Activated T-helper 1 cell treated with anti-CD3 and anti-CD28 coated beads, Interleukin-12 subunit alpha, Interleukin-12 subunit beta, Interleukin-2, Interleukin-4 antibody, amounts not matched to agents 30 ng/mL and 10 ng/mL and 1 ng/mL, durations not matched to agents 14 hours and 24 hours and 36 hours (primary cell): ENCODE results near the gene OGFOD1. TPM values are rescaled to one million over a fixed set of nuclear protein-coding genes. Genes with fewer than 3 reads are reported as not detected.
A peak's percentile ranks its signal among the peaks of the same experiment; 100 is the strongest.

Source experiments
- DNase-seq: peaks from one replicate; pipeline ENCODE4 v3.0.0; 2021; ENCODE audit warnings: low spot score
- H3K27ac Mint-ChIP-seq: one replicate; pipeline ENCODE4 v1.8.0; 2021; ENCODE audit warnings: mild to moderate bottlenecking, mixed read lengths
- H3K27me3 Mint-ChIP-seq: one replicate; pipeline ENCODE4 v1.8.0; 2022; ENCODE audit warnings: mild to moderate bottlenecking, moderate library complexity, mixed read lengths; ENCODE audit not compliant: insufficient read depth
- H3K36me3 Mint-ChIP-seq: one replicate; pipeline ENCODE4 v1.8.0; 2021; ENCODE audit warnings: low read depth, mixed read lengths
- H3K4me1 Mint-ChIP-seq: one replicate; pipeline ENCODE4 v1.8.0; 2021; ENCODE audit warnings: low read depth, mixed read lengths
- H3K4me3 Mint-ChIP-seq: one replicate; pipeline ENCODE4 v1.8.0; 2021; ENCODE audit warnings: mild to moderate bottlenecking, moderate library complexity, mixed read lengths
- H3K9me3 Mint-ChIP-seq: one replicate; pipeline ENCODE4 v1.8.0; 2021; ENCODE audit warnings: mixed read lengths
- intact Hi-C: fragments of 100-400 bp; cut with micrococcal nuclease; formaldehyde crosslinking; loops from one replicate; pipeline ENCODE4 v1.15.1; 2024
- total RNA-seq: library from RNA; stranded (reverse); gene quantifications from 2 replicates; pipeline ENCODE4 v1.2.3, GENCODE V29; 2022

Gene OGFOD1
- total RNA-seq, 1 donor from 2014 or later, result 87.9 TPM

- Mint-ChIP-seq H3K4me3 (peak overlapping the region; percentile 59), H3K4me1 (peaks cover 50% of the 10 kb centered on the region), H3K27ac (peak overlapping the region; percentile 89), H3K9me3 (no peaks in the 10 kb centered on the region), H3K27me3 (no peaks in the 10 kb centered on the region), H3K36me3 (peaks cover 25% of the 10 kb centered on the region)
- intact Hi-C loops, result no loop called here
- no peak for DNase-seq
Observed at GRCh38 chr16:56448005-56448404, 3.3 kb upstream of the OGFOD1 start.

GRCh38 chr16:56450275-56450985, 924 bp upstream of the OGFOD1 start:
- Mint-ChIP-seq H3K4me1 (peaks cover 57% of the 10 kb centered on the region), H3K36me3 (peaks cover 35% of the 10 kb centered on the region), H3K27me3 (no peaks in the 10 kb centered on the region), H3K4me3 (peak overlapping the region; percentile 97), H3K9me3 (no peaks in the 10 kb centered on the region), H3K27ac (peak overlapping the region; percentile 97)
- DNase-seq, result no peak
- intact Hi-C loops, result loop anchor here (1.0 to 5.0 kb wide), 8 partner anchors 26 to 1942 kb away; partner anchors contain the start of genes GINS3, HERPUD1, MT1E and MT1X

DNA sequence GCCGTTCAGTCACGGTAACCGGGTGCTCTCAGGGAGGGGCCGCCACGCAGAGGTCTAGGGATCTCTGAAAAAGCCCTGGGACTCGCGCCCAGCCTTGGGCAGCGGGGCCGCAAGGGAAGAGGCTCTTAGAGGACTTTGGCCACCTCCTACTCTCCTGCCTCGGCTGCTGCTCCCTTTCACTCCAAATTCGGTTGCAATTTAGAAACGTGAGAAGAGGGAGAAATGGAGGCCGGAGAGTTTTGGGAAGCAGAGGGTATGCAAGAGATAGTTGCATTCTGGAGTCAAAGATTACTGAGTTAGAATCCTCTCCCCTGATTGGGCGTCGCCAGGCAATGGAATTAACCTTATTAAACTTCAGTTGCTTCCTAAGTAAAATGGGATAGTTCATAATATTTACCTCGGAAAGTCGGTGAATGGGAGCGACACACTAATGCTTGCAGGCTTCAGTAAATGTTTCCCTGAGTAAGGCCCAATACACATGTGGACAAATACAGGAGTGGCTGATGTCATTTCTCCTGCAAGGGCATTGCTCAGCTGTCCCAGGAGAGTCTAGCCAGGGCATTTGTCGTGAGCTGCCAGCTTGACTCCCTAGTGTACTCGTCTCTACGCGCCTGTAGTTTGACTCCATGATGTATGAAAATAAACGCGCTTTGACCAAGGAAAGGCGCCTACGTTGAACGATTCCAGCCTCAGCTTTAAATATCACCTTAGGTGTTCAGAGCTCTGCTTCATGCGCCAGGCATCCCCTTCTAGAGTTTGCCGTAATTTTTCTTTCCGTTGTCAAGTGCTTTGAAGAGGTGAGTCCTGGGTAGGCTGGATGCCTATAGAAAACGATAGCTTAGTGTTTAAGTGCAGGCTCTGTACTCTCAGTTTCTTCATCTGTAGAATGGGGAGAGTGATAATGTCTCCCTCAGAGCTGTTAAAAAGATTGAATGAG, 667 bp downstream of the OGFOD1 start:
- Mint-ChIP-seq H3K27ac (peak overlapping the region; percentile 97), H3K36me3 (peaks cover 41% of the 10 kb centered on the region), H3K4me1 (peaks cover 62% of the 10 kb centered on the region), H3K27me3 (no peaks in the 10 kb centered on the region), H3K9me3 (no peaks in the 10 kb centered on the region), H3K4me3 (peak overlapping the region; percentile 97)
- DNase-seq, result no peak
- intact Hi-C loops, result loop anchor here (1.0 to 5.0 kb wide), 12 partner anchors 25 to 1941 kb away; partner anchors contain the start of genes AMFR, BBS2, GINS3 and HERPUD1

DNA sequence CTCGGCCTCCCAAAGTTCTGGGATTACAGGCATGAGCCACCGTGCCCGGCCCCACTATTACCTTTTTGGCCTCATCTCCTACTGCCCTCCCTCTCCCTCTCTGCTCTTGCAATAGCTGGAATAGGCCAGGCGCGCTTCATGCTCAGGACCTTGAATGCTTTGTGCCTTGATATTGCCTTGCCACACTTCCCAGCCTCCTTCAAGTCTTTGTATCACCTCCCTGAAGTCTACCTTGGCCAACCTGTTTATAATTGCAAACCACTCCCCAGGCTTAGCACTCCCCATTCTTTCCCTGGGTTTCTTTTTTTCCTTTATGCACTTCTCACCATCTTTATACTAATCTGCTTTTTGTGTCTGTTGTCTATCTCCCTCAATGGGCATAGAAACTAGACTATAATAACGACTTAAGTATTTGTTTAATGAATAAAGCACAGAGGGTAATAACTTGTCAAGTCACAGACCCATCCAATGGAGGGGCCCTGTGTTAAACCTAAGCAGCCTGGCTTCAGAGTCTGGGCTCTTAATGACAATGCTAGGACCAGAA, 6.6 kb downstream of the OGFOD1 start:
- Mint-ChIP-seq H3K9me3 (no peaks in the 10 kb centered on the region), H3K4me3 (no peak overlapping the region), H3K36me3 (peaks cover 59% of the 10 kb centered on the region), H3K4me1 (peaks cover 17% of the 10 kb centered on the region), H3K27me3 (no peaks in the 10 kb centered on the region), H3K27ac (peak overlapping the region; percentile 31)
- intact Hi-C loops, result no loop called here
- DNase-seq, result no peak

DNA sequence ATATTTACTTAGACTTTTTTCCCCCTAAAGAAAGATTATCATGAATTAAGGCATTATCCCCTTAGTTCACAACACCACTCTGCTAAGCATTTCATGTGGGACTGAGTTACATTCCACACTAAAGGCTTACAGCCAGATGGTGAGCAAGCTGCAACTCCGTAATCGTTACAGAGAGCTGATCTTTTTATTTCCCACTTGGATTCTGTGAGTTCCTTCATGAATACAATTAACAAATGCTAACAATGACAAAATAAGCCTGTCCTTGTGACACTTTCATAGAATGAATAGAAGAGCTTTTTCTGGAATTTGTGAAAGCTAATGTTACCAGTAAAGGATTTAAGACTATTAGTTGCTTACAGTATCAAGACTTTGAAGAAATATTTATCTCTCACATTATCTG, 8.7 kb downstream of the OGFOD1 start:
- peaks cover 55% of the 10 kb centered on the region for H3K36me3 Mint-ChIP-seq
- peaks cover 10% of the 10 kb centered on the region for H3K4me1 Mint-ChIP-seq
- intact Hi-C loops, result no loop called here
- H3K27me3 Mint-ChIP-seq, result no peaks in the 10 kb centered on the region
- DNase-seq, result no peak
- H3K9me3 Mint-ChIP-seq, result no peaks in the 10 kb centered on the region
- no peak overlapping the region for H3K4me3 Mint-ChIP-seq
- no peak overlapping the region for H3K27ac Mint-ChIP-seq

DNA sequence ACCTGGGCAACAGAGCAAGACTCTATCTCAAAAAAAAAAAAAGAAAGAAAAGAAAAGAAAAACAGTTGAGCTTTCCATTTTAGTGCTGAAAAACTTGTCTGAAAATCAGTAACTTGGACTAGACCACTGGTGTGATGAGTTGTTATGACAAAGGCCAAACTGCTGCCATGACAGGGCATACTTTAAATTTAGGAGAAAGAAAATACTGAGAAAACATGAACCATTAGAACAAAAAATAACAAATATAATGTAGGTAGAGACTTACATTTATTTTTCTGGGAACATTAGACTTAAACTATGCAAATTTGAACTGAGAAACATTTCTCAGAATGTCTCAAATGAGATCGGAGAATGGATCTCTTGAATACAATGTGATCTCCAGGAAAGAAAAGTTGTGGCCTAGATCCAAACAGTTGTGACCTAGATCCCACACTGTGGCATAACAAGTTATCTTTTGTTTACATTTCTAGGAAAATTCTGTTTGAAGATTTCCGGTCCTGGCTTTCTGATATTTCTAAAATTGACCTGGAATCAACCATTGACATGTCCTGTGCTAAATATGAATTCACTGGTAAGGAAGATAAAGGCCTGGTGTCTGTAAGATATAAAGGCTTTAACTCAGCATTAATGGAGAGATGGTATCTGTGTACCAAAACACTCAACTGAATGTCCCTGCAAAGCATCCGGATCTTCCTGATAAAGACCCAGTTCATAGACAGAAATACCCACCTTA, 10.9 kb downstream of the OGFOD1 start:
- no peak for DNase-seq
- peak overlapping the region; percentile 1 for H3K27ac Mint-ChIP-seq
- no peak overlapping the region for H3K4me3 Mint-ChIP-seq
- no peaks in the 10 kb centered on the region for H3K27me3 Mint-ChIP-seq
- peaks cover 52% of the 10 kb centered on the region for H3K36me3 Mint-ChIP-seq
- H3K4me1 Mint-ChIP-seq, result no peaks in the 10 kb centered on the region
- intact Hi-C loops, result no loop called here
- H3K9me3 Mint-ChIP-seq, result no peaks in the 10 kb centered on the region

DNA sequence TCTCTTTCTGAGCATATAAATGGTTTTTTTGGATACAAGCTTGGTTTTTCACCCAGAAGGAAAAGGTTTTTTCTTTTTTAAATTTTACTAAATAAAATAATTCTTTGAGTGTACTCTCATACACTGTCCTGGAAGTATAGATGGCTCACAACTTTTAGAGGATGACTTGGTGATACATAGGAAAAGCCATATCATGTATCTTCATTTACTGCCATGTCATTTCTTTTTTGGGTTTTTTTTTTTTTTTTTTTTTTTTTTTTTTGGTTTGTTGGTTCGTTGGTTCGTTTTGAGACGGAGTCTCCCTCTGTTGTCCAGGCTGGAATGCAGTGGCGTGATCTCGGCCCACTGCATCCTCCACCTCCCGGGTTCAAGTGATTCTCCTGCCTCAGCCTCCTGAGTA, 11.8 kb downstream of the OGFOD1 start:
- Mint-ChIP-seq H3K4me3 (no peak overlapping the region), H3K27ac (no peak overlapping the region), H3K4me1 (no peaks in the 10 kb centered on the region), H3K27me3 (no peaks in the 10 kb centered on the region), H3K36me3 (peaks cover 54% of the 10 kb centered on the region), H3K9me3 (no peaks in the 10 kb centered on the region)
- no peak for DNase-seq
- intact Hi-C loops, result no loop called here

DNA sequence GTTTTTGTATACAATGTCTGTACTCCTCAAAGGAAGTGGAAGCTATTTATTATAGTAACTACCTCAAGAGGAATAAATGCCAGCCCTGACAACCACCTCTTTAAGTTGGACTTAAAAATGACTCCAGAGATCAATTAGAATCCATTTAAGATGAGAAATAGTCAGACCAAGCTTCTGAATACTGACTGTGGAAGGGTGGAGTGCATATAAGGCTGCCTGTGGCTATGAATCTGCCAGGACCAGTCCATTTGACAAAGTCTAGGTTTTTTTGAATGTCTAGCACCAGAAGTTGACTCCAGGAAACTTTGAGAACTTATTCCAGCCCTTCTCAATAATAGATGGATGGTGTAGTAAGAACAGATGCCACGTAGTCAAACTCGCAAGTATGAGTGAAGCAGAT, 15.0 kb downstream of the OGFOD1 start:
- Mint-ChIP-seq H3K27ac (no peak overlapping the region), H3K4me3 (no peak overlapping the region)

DNA sequence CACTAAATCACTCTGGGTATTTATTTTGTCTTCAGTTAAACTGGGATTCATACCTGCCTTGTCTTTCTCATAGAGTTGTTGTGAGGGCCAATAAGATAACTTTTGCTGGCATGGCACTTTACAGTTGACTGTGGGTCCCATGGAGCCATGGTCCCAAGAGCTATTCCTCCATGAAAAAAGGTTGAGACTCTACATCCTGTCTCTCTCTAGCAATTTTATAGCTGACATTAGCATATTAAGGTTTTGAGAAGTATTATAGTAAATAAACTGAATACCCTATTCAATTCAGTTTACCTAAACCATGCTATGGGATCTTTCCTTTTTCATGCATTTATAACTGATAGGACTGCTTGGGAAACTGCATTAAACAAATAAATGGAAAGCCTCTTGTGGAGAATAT, 17.4 kb downstream of the OGFOD1 start:
- no peaks in the 10 kb centered on the region for H3K4me1 Mint-ChIP-seq
- intact Hi-C loops, result no loop called here

More for the DNA sequence above, 15.0 kb downstream of the OGFOD1 start:
- no peak for DNase-seq
- Mint-ChIP-seq H3K4me1 (no peaks in the 10 kb centered on the region), H3K9me3 (no peaks in the 10 kb centered on the region), H3K27me3 (no peaks in the 10 kb centered on the region), H3K36me3 (peaks cover 59% of the 10 kb centered on the region)
- intact Hi-C loops, result no loop called here

GRCh38 chr16:56469748-56470147, 18.4 kb downstream of the OGFOD1 start:
- H3K36me3 Mint-ChIP-seq, result peaks cover 58% of the 10 kb centered on the region
- H3K9me3 Mint-ChIP-seq, result no peaks in the 10 kb centered on the region
- intact Hi-C loops, result no loop called here
- DNase-seq, result no peak
- no peak overlapping the region for H3K4me3 Mint-ChIP-seq
- H3K27me3 Mint-ChIP-seq, result no peaks in the 10 kb centered on the region
- no peaks in the 10 kb centered on the region for H3K4me1 Mint-ChIP-seq
- H3K27ac Mint-ChIP-seq, result no peak overlapping the region

More for the DNA sequence above, 17.4 kb downstream of the OGFOD1 start:
- peaks cover 61% of the 10 kb centered on the region for H3K36me3 Mint-ChIP-seq
- H3K4me3 Mint-ChIP-seq, result no peak overlapping the region
- no peak for DNase-seq
- H3K27me3 Mint-ChIP-seq, result no peaks in the 10 kb centered on the region
- no peaks in the 10 kb centered on the region for H3K9me3 Mint-ChIP-seq
- H3K27ac Mint-ChIP-seq, result no peak overlapping the region

- Mint-ChIP-seq H3K4me1 (no peaks in the 10 kb centered on the region), H3K4me3 (no peak overlapping the region), H3K36me3 (peaks cover 59% of the 10 kb centered on the region)
Observed at GRCh38 chr16:56470232-56470631, 18.9 kb downstream of the OGFOD1 start.

DNA sequence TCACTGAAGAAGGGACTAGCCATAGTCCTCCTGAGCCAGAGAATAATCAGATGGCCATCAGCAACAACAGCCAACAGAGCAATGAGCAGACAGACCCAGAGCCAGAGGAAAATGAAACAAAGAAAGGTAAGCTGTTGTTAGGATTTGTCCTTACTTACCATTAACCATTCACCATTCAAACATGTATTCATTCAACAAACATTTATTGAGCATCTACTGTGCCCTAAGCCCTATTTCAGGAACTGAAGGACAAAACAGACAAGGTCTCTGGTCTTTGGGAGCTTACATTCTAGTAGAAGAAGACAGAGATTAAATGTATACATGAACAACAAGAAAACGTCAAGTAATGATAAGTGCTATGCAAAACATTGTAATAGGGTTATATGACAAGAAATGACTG, 19.3 kb downstream of the OGFOD1 start:
- H3K27me3 Mint-ChIP-seq, result no peaks in the 10 kb centered on the region
- no peak overlapping the region for H3K4me3 Mint-ChIP-seq
- intact Hi-C loops, result no loop called here
- no peak for DNase-seq
- peaks cover 60% of the 10 kb centered on the region for H3K36me3 Mint-ChIP-seq
- H3K9me3 Mint-ChIP-seq, result no peaks in the 10 kb centered on the region
- H3K4me1 Mint-ChIP-seq, result no peaks in the 10 kb centered on the region
- no peak overlapping the region for H3K27ac Mint-ChIP-seq

More at GRCh38 chr16:56470232-56470631, 18.9 kb downstream of the OGFOD1 start:
- DNase-seq, result no peak
- Mint-ChIP-seq H3K27me3 (no peaks in the 10 kb centered on the region), H3K9me3 (no peaks in the 10 kb centered on the region), H3K27ac (no peak overlapping the region)
- intact Hi-C loops, result no loop called here
